ENCODE data around the gene DDX59.
"Not testable (repeated sequence)": the region's sequence is repeated elsewhere in the genome, so short reads cannot be mapped to it uniquely, and the experiment has no call there.

DDX59 gene

GRCh38 chr1:200670242-200671118, 773 bp upstream of the DDX59 start:
- peak; percentile 79 for DNase-seq

GRCh38 chr1:200668514-200669313, 993 bp downstream of the DDX59 start:
- DNase-seq, result no peak

- no peak for DNase-seq
These were observed 3.4 kb downstream of the DDX59 start for GRCh38 chr1:200666309-200666708.

- no peak for DNase-seq
These were observed 3.8 kb downstream of the DDX59 start for GRCh38 chr1:200665861-200666260.

- no peak for DNase-seq
These were observed 9.0 kb downstream of the DDX59 start for GRCh38 chr1:200660719-200661118.

- no peak for DNase-seq
These were observed 10.4 kb downstream of the DDX59 start for GRCh38 chr1:200659269-200659668.

GRCh38 chr1:200658037-200658818, 11.5 kb downstream of the DDX59 start:
- DNase-seq, result no peak

GRCh38 chr1:200654660-200655059, 15.0 kb downstream of the DDX59 start:
- DNase-seq, result no peak

GRCh38 chr1:200653022-200653462, 16.7 kb downstream of the DDX59 start:
- no peak for DNase-seq

GRCh38 chr1:200652378-200652777, 17.3 kb downstream of the DDX59 start:
- DNase-seq, result no peak

- no peak for DNase-seq
These were observed 23.2 kb downstream of the DDX59 start for GRCh38 chr1:200646515-200646914.

GRCh38 chr1:200644021-200644420, 25.7 kb downstream of the DDX59 start:
- no peak for DNase-seq

- DNase-seq, result no peak
These were observed 27.2 kb downstream of the DDX59 start for GRCh38 chr1:200642481-200642880.

- DNase-seq, result no peak
These were observed 28.7 kb downstream of the DDX59 start for GRCh38 chr1:200640963-200641401.

GRCh38 chr1:200640373-200640962, 29.2 kb downstream of the DDX59 start:
- DNase-seq, result no peak

- no peak for DNase-seq
These were observed 31.6 kb downstream of the DDX59 start for GRCh38 chr1:200638073-200638472.

- DNase-seq, result no peak
These were observed 33.0 kb downstream of the DDX59 start for GRCh38 chr1:200636681-200637080.

- no peak for DNase-seq
These were observed 35.2 kb downstream of the DDX59 start for GRCh38 chr1:200634261-200635122.

GRCh38 chr1:200631375-200631774, 38.3 kb downstream of the DDX59 start:
- DNase-seq, result no peak

GRCh38 chr1:200630515-200630899, 39.2 kb downstream of the DDX59 start:
- not testable (repeated sequence) for DNase-seq

GRCh38 chr1:200629876-200630514, 39.7 kb downstream of the DDX59 start:
- DNase-seq, result no peak

Measured in NCI-H1694 treated with DMSO at 0.1 percent for 48 hours (cell line).